BJ (cell line): Measurements from ENCODE around the gene INTS12. TPM values are rescaled to one million over a fixed set of nuclear protein-coding genes. Genes with fewer than 3 reads are reported as not detected.

Source experiments
- CTCF ChIA-PET: fragments of 350-600 bp; formaldehyde crosslinking; extraction: SDS; loops from one replicate; lab custom pipeline; 2021; ENCODE audit warnings: antibody characterized with exemption, inconsistent platforms; lab: Yijun Ruan, JAX
- POLR2A ChIA-PET: fragments of 300-600 bp; sonication (Branson Sonifier 250); formaldehyde crosslinking; extraction: SDS; loops from one replicate; lab custom pipeline; 2021; ENCODE audit warnings: antibody characterized with exemption; lab: Charles Lee
- DNase-seq: peaks from one replicate; pipeline ENCODE4 v3.0.0-alpha.2; 2011; ENCODE audit warnings: low read depth
- H3K27me3 ChIP-seq: 2 replicates; pipeline ENCODE4 v1.6.0; 2011; ENCODE audit warnings: low read length; ENCODE audit not compliant: control insufficient read depth, insufficient read depth
- H3K36me3 ChIP-seq: 2 replicates; pipeline ENCODE4 v1.5.1; 2011; ENCODE audit warnings: low read length; ENCODE audit not compliant: control insufficient read depth, insufficient read depth
- H3K4me3 ChIP-seq: 2 replicates; pipeline ENCODE4 v1.5.1; 2011; ENCODE audit warnings: low read depth, mild to moderate bottlenecking, control low read depth, low read length
- polyA plus RNA-seq: library from polyadenylated mRNA; depleted of rRNA; stranded (reverse); fragments of >200 nt; gene quantifications from 2 replicates; pipeline ENCODE4 v1.2.3, GENCODE V29; 2011
- TF ChIP-seq, protein P1 (sequence below): IDR thresholded peaks from 2 replicates; pipeline ENCODE4 v1.5.1; 2011; ENCODE audit warnings: low read depth, mild to moderate bottlenecking, control low read depth, inconsistent platforms, low read length, moderate library complexity; ENCODE audit not compliant: insufficient read depth

The INTS12 gene
- polyA plus RNA-seq, 1 experiment = 20.0 TPM

GRCh38 chr4:105657117-105657765 lies 51.2 kb downstream of the INTS12 start:
- Histone ChIP-seq H3K27me3 (peaks cover 2% of the 10 kb centered on the region; the same call in 1 of the 2 replicates), H3K4me3 (no peak overlapping the region), H3K36me3 (no peaks in the 10 kb centered on the region)
- TF ChIP-seq, protein P1, sequence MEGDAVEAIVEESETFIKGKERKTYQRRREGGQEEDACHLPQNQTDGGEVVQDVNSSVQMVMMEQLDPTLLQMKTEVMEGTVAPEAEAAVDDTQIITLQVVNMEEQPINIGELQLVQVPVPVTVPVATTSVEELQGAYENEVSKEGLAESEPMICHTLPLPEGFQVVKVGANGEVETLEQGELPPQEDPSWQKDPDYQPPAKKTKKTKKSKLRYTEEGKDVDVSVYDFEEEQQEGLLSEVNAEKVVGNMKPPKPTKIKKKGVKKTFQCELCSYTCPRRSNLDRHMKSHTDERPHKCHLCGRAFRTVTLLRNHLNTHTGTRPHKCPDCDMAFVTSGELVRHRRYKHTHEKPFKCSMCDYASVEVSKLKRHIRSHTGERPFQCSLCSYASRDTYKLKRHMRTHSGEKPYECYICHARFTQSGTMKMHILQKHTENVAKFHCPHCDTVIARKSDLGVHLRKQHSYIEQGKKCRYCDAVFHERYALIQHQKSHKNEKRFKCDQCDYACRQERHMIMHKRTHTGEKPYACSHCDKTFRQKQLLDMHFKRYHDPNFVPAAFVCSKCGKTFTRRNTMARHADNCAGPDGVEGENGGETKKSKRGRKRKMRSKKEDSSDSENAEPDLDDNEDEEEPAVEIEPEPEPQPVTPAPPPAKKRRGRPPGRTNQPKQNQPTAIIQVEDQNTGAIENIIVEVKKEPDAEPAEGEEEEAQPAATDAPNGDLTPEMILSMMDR = no peak
- CTCF ChIA-PET = no interaction called here
- POLR2A ChIA-PET = no interaction called here
- DNase-seq = no peak

DNA sequence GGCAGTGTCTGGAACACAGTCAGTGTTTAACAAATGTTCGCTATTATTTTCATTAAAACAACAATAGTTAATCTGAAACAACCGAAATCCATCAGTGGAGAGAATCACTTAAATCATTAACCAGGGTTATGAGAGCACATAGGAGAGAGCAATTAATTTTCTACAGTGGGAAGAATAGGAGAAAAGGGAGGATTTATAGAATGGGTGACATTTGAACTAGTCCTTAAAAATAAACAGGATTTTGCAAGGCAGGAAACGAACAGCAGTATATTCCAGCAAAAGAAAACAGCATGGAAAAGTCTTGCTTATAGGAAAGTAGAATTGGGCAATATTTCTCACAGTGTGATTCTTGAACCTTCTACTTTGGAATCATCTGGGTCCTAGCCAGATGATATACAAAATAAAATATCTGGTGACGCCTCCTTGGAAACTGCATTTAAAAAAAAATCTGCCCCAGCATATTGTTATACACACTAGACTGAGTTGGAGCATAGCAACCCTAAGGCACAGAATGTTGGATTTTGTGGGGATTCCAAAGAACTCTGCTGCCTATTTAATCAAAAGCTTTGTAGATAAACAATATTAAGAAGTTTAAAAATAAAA lies 56.1 kb downstream of the INTS12 start:
- DNase-seq = no peak
- TF ChIP-seq, protein P1 = no peak
- peaks cover 2% of the 10 kb centered on the region; the same call in 1 of the 2 replicates for H3K27me3 ChIP-seq
- H3K4me3 ChIP-seq = no peak overlapping the region
- POLR2A ChIA-PET = no interaction called here
- CTCF ChIA-PET = interaction anchor here (1.1 kb wide), 1 partner anchor 13 kb away, joined by 3 read pairs; no protein-coding TSS in a partner anchor
- no peaks in the 10 kb centered on the region for H3K36me3 ChIP-seq

DNA sequence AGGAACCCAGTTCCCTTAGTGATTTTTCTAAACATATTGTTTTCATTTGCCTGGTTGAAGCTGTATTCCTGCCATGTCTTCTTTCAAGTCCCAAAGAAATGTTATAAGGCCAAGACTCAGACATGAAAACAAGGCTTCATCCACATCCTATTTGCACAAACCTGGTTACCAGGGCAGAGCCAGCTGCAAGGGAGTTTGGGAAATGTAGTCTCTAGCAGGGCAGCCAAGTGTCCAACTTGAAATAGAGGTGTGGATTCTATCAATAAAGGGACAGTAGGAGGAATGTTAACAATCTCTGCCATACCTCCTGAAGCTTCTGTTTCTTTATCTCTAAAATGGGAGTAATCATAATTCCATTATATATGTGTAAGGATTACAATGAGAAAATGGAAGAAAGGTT lies 56.6 kb downstream of the INTS12 start:
- Histone ChIP-seq H3K36me3 (no peaks in the 10 kb centered on the region), H3K4me3 (no peak overlapping the region), H3K27me3 (peaks cover 2% of the 10 kb centered on the region; the same call in 1 of the 2 replicates)
- ChIA-PET CTCF (interaction anchor here (1.1 kb wide), 1 partner anchor 14 kb away, joined by 3 read pairs; no protein-coding TSS in a partner anchor), POLR2A (no interaction called here)
- TF ChIP-seq, protein P1 = no peak
- DNase-seq = no peak

DNA sequence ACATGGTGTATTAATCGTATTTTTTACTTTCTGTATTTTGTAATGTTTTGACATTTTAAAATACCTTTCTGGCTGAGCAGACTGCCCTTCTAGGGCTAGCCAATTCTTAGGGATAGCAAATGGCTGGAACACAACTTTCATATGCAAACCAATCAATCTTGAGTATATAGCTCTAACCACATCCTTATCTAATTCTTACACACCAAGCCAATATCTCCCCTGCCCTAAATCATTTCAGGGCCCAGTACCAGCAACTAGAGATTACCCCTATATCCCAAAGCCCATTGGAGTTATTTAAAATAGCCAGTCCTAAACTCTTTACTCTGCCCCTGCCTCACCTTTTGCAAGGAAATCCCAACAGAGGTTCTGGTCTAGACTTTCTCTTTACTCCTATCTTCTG lies 58.3 kb downstream of the INTS12 start:
- no peaks in the 10 kb centered on the region for H3K27me3 ChIP-seq
- ChIA-PET CTCF (interaction anchor here (1.2 kb wide), 1 partner anchor 8 kb away, joined by 3 read pairs; no protein-coding TSS in a partner anchor), POLR2A (no interaction called here)
- H3K4me3 ChIP-seq = no peak overlapping the region
- H3K36me3 ChIP-seq = no peaks in the 10 kb centered on the region
- TF ChIP-seq, protein P1 = no peak
- DNase-seq = no peak

- H3K36me3 ChIP-seq = no peaks in the 10 kb centered on the region
- no peaks in the 10 kb centered on the region; the same call in 1 of the 2 replicates for H3K27me3 ChIP-seq
- DNase-seq = no peak
- TF ChIP-seq, protein P1 = no peak
- ChIA-PET POLR2A (no interaction called here), CTCF (no interaction called here)
- no peak overlapping the region for H3K4me3 ChIP-seq
Observed at GRCh38 chr4:105645440-105645839, 63.0 kb downstream of the INTS12 start.
